ENCODE data around the gene TMEM163.

DNA sequence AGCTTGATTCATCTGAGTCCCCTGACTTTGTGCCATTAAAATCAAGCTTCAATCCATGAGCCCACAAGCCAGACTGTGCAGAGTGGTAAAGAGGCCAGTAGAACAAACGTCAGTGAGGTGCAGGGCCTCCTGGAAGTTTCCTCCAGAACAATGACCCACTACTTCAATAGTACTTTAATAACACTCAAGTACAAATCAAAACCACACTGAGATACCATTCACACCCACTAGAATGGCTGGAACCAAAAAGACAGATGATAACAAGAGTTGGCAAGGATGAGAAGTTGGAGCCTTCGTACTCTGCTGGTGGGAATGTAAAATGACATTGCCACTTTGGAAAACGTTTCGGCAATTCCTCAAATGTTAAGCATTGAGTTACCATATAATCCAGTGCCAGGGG, 181.1 kb downstream of the TMEM163 start:
- TF ChIP-seq SUZ12 (IDR thresholded peaks at IDR 0.05) = no peak
- no peak for TF ChIP-seq LEF1 (IDR thresholded peaks at IDR 0.05; ENCODE audit: borderline replicate concordance)
- no peak for TF ChIP-seq FOXM1 (IDR thresholded peaks at IDR 0.05; ENCODE audit: borderline replicate concordance)
- no peak for TF ChIP-seq NFRKB (IDR thresholded peaks at IDR 0.05)
- no peak for TF ChIP-seq HDGF (IDR thresholded peaks at IDR 0.05; ENCODE audit: borderline replicate concordance)
- no peak for TF ChIP-seq SP1 (IDR thresholded peaks at IDR 0.05)
- TF ChIP-seq BHLHE40 (IDR thresholded peaks at IDR 0.05; ENCODE audit: borderline replicate concordance) = no peak

Data from HEK293T (cell line).